GM23338 (cell line): Measurements from ENCODE around the gene KIF3B. TPM values are rescaled to one million over a fixed set of nuclear protein-coding genes. Genes with fewer than 3 reads are reported as not detected.

ENCODE experiments used
- ATAC-seq: fragments of 200-7000 bp; cut with Tn5 transposase; 3 replicates; pipeline ENCODE4 v1.9.1; 2020
- DNase-seq: peaks from one replicate; pipeline ENCODE4 v3.0.0-alpha.2; 2015; ENCODE audit warnings: low spot score
- H2AFZ ChIP-seq: fragments of 200-600 bp; sonication (generic); 2 replicates; pipeline ENCODE4 v1.8.0; 2016; ENCODE audit warnings: antibody characterized with exemption, mild to moderate bottlenecking, moderate library complexity
- H3F3A ChIP-seq: fragments of 200-600 bp; sonication (generic); replicated peaks from 2 replicates; pipeline ENCODE4 v1.8.0; 2017; ENCODE audit warnings: antibody characterized with exemption, mixed run types, low read depth
- H3K27ac ChIP-seq: fragments of 200-600 bp; sonication (generic); 2 replicates; pipeline ENCODE4 v1.6.1; 2016; ENCODE audit warnings: low read depth
- H3K27me3 ChIP-seq: fragments of 200-600 bp; sonication (generic); 2 replicates; pipeline ENCODE4 v1.8.0; 2016; ENCODE audit warnings: mild to moderate bottlenecking, mixed run types, moderate library complexity; ENCODE audit not compliant: insufficient read depth
- H3K36me3 ChIP-seq: fragments of 200-600 bp; sonication (generic); 2 replicates; pipeline ENCODE4 v1.8.0; 2016; ENCODE audit warnings: mild to moderate bottlenecking; ENCODE audit not compliant: insufficient read depth
- H3K4me1 ChIP-seq: fragments of 200-600 bp; sonication (generic); 2 replicates; pipeline ENCODE4 v1.8.0; 2016; ENCODE audit warnings: mild to moderate bottlenecking, moderate library complexity; ENCODE audit not compliant: insufficient read depth
- H3K4me2 ChIP-seq: fragments of 200-600 bp; sonication (generic); 2 replicates; pipeline ENCODE4 v1.7.1; 2017; ENCODE audit warnings: mixed run types
- H3K4me3 ChIP-seq: fragments of 200-600 bp; sonication (generic); 2 replicates; pipeline ENCODE4 v1.6.1; 2016; ENCODE audit warnings: mixed run types
- H3K79me2 ChIP-seq: fragments of 200-600 bp; sonication (generic); replicated peaks from 2 replicates; pipeline ENCODE4 v1.8.0; 2017; ENCODE audit warnings: mild to moderate bottlenecking; ENCODE audit not compliant: insufficient read depth
- H3K9me2 ChIP-seq: fragments of 200-600 bp; sonication (generic); 2 replicates; pipeline ENCODE4 v1.8.0; 2017; ENCODE audit not compliant: insufficient read depth
- H4K20me1 ChIP-seq: fragments of 200-600 bp; sonication (generic); replicated peaks from 2 replicates; pipeline ENCODE4 v1.8.0; 2017; ENCODE audit warnings: mild to moderate bottlenecking; ENCODE audit not compliant: insufficient read depth
- H3K27ac Mint-ChIP-seq: 2 replicates; pipeline ENCODE4 v1.8.0; 2020; ENCODE audit warnings: inconsistent platforms, mild to moderate bottlenecking, moderate library complexity, mixed read lengths
- H3K27me3 Mint-ChIP-seq: 3 replicates; pipeline ENCODE4 v1.8.0; 2022; ENCODE audit warnings: low read depth, mild to moderate bottlenecking, moderate library complexity, mixed read lengths, inconsistent platforms; ENCODE audit not compliant: insufficient read depth, poor library complexity
- H3K36me3 Mint-ChIP-seq: 3 replicates; pipeline ENCODE4 v1.8.0; 2021; ENCODE audit warnings: low read depth, mild to moderate bottlenecking, inconsistent platforms, moderate library complexity, mixed read lengths
- H3K4me1 Mint-ChIP-seq: 3 replicates; pipeline ENCODE4 v1.8.0; 2020; ENCODE audit warnings: mild to moderate bottlenecking, inconsistent platforms, mixed read lengths
- H3K4me3 Mint-ChIP-seq: 3 replicates; pipeline ENCODE4 v1.8.0; 2021; ENCODE audit warnings: moderate library complexity, mild to moderate bottlenecking, inconsistent platforms, mixed read lengths
- H3K9me3 Mint-ChIP-seq: 3 replicates; pipeline ENCODE4 v1.8.0; 2020; ENCODE audit warnings: moderate library complexity, mild to moderate bottlenecking, inconsistent platforms, mixed read lengths
- CREB1 ChIP-seq: fragments of 250-450 bp; sonication (Bioruptor Pico); IDR thresholded peaks from 2 replicates; pipeline ENCODE4 v1.5.0; 2020; ENCODE audit warnings: low read depth, mild to moderate bottlenecking, moderate library complexity
- CTCF ChIP-seq, 2 experiments: fragments of 200-600 bp in 1 of 2; sonication (generic) in 1 of 2; conservative IDR thresholded peaks; 2 replicates each; pipeline versions ENCODE4 v1.5.1 to v1.6.1; 2016 to 2017; ENCODE audit warnings: antibody characterized with exemption in 2 of 2, low read depth in 2 of 2, mild to moderate bottlenecking in 2 of 2, moderate library complexity in 1 of 2
- ETS1 ChIP-seq: IDR thresholded peaks from 2 replicates; pipeline ENCODE4 v1.6.1; 2016; ENCODE audit warnings: antibody characterized with exemption
- EZH2 ChIP-seq: fragments of 200-600 bp; sonication (generic); IDR thresholded peaks from one replicate; pipeline ENCODE4 v1.8.0; 2017; ENCODE audit warnings: antibody characterized with exemption, mild to moderate bottlenecking, low read depth; ENCODE audit not compliant: unreplicated experiment
- EZH2phosphoT487 ChIP-seq: fragments of 200-600 bp; sonication (generic); IDR thresholded peaks from one replicate; pipeline ENCODE4 v1.8.1; 2018; ENCODE audit warnings: antibody characterized with exemption; ENCODE audit not compliant: unreplicated experiment
- JUNB ChIP-seq: IDR thresholded peaks from one replicate; pipeline ENCODE4 v1.6.1; 2016; ENCODE audit warnings: antibody characterized with exemption; ENCODE audit not compliant: unreplicated experiment
- NANOG ChIP-seq: IDR thresholded peaks from 2 replicates; pipeline ENCODE4 v1.6.1; 2016; ENCODE audit warnings: antibody characterized with exemption, borderline replicate concordance
- POLR2AphosphoS5 ChIP-seq: IDR thresholded peaks from 2 replicates; pipeline ENCODE4 v1.6.1; 2016; ENCODE audit warnings: antibody characterized with exemption, low read depth
- REST ChIP-seq: IDR thresholded peaks from one replicate; pipeline ENCODE4 v1.6.1; 2018; ENCODE audit warnings: antibody characterized with exemption; ENCODE audit not compliant: unreplicated experiment
- STAT1 ChIP-seq: IDR thresholded peaks from one replicate; pipeline ENCODE4 v1.6.1; 2016; ENCODE audit warnings: antibody characterized with exemption; ENCODE audit not compliant: unreplicated experiment
- ZNF114 ChIP-seq: fragments of 250-450 bp; sonication (Bioruptor Pico); IDR thresholded peaks from 2 replicates; pipeline ENCODE4 v1.5.0; 2020; ENCODE audit warnings: mild to moderate bottlenecking, moderate library complexity
- ZNF331 ChIP-seq: fragments of 250-450 bp; sonication (Bioruptor Pico); IDR thresholded peaks from 2 replicates; pipeline ENCODE4 v1.5.0; 2020; ENCODE audit warnings: low read depth, mild to moderate bottlenecking, moderate library complexity
- ZNF462 ChIP-seq: fragments of 250-450 bp; sonication (Bioruptor Pico); IDR thresholded peaks from 2 replicates; pipeline ENCODE4 v1.5.0; 2020; ENCODE audit warnings: mild to moderate bottlenecking, moderate library complexity
- polyA plus RNA-seq: library from polyadenylated mRNA; unstranded; fragments of >200 nt; fragmentation: Nextera tagmentation; extraction: Ambion mirVana; gene quantifications from 2 replicates; pipeline ENCODE4 v1.2.1, GENCODE V29; 2016
- total RNA-seq: library from RNA; depleted of rRNA; stranded (reverse); fragments of >200 nt; shearing (Covaris generic); gene quantifications from 2 replicates; pipeline ENCODE4 v1.2.3, GENCODE V29; 2014

The KIF3B gene
- total and polyA plus RNA-seq, 2 experiments from 2014 or later: 6.1 to 22.8 TPM

- Histone ChIP-seq H3F3A (no peaks in the 10 kb centered on the region), H3K4me2 (no peak overlapping the region), H3K9me2 (no peaks in the 10 kb centered on the region), H3K27me3 (peaks cover 21% of the 10 kb centered on the region), H3K4me3 (no peak overlapping the region), H3K79me2 (peaks cover 37% of the 10 kb centered on the region), H3K27ac (no peak overlapping the region), H4K20me1 (peaks cover 71% of the 10 kb centered on the region), H2AFZ (no peak overlapping the region), H3K4me1 (no peaks in the 10 kb centered on the region), H3K36me3 (no peaks in the 10 kb centered on the region)
- DNase-seq: no peak
- no peaks in the 10 kb centered on the region for H3K9me3 Mint-ChIP-seq
- no peaks in the 10 kb centered on the region for H3K36me3 Mint-ChIP-seq
- no peak overlapping the region for H3K27ac Mint-ChIP-seq
- no peak overlapping the region for H3K4me3 Mint-ChIP-seq
- H3K4me1 Mint-ChIP-seq: peaks cover 6% of the 10 kb centered on the region; the same call in 2 of the 3 replicates
- no peak for TF ChIP-seq EZH2
- TF ChIP-seq NANOG: no peak
- no peak for TF ChIP-seq CREB1 (CRISPR knock-in tag)
- TF ChIP-seq ETS1: no peak
- no peak for TF ChIP-seq EZH2phosphoT487
- no peak for TF ChIP-seq ZNF331 (CRISPR knock-in tag)
- no peak for TF ChIP-seq ZNF114 (CRISPR knock-in tag)
- TF ChIP-seq POLR2AphosphoS5: no peak
- TF ChIP-seq ZNF462 (CRISPR knock-in tag): no peak
- no peak for TF ChIP-seq REST
- TF ChIP-seq JUNB: no peak
- TF ChIP-seq CTCF (conservative IDR thresholded peaks at IDR 0.05; ENCODE audit: low read depth in 2 of 2): no peak
- TF ChIP-seq STAT1: no peak
- no peak for ATAC-seq
- H3K27me3 Mint-ChIP-seq: peaks cover 5% of the 10 kb centered on the region
These were observed 90.9 kb downstream of the KIF3B start for GRCh38 chr20:32368323-32368722.
